ACC112 (cell line): ENCODE results near the gene LSM7.
"Not testable (repeated sequence)": the region's sequence is repeated elsewhere in the genome, so short reads cannot be mapped to it uniquely, and the experiment has no call there.

Experiments used
- H2AFZ ChIP-seq: fragments of 200-600 bp; sonication (generic); one replicate; pipeline ENCODE4 v1.6.0; 2017; ENCODE audit warnings: antibody characterized with exemption, low read length; ENCODE audit not compliant: unreplicated experiment
- H3K27ac ChIP-seq: fragments of 200-600 bp; sonication (generic); 2 replicates; pipeline ENCODE4 v1.5.1; 2014; ENCODE audit warnings: low read depth, mild to moderate bottlenecking, antibody characterized with exemption, low read length, moderate library complexity
- H3K27me3 ChIP-seq: fragments of 200-600 bp; sonication (generic); 2 replicates; pipeline ENCODE4 v1.6.1; 2014; ENCODE audit warnings: mild to moderate bottlenecking, antibody characterized with exemption, low read length, moderate library complexity, mixed read lengths; ENCODE audit not compliant: insufficient read depth
- H3K36me3 ChIP-seq: fragments of 200-600 bp; sonication (generic); 2 replicates; pipeline ENCODE4 v1.6.1; 2016; ENCODE audit warnings: mild to moderate bottlenecking, antibody characterized with exemption, low read length, moderate library complexity, mixed read lengths; ENCODE audit not compliant: insufficient read depth
- H3K4me1 ChIP-seq: fragments of 200-600 bp; sonication (generic); one replicate; pipeline ENCODE4 v1.6.1; 2016; ENCODE audit warnings: low read length, mixed read lengths; ENCODE audit not compliant: insufficient read depth, unreplicated experiment, control insufficient read depth
- H3K4me3 ChIP-seq: fragments of 200-600 bp; sonication (generic); 2 replicates; pipeline ENCODE4 v1.5.1; 2014; ENCODE audit warnings: mild to moderate bottlenecking, low read depth, low read length
- H3K79me2 ChIP-seq: fragments of 200-600 bp; sonication (generic); one replicate; pipeline ENCODE4 v1.6.0; 2016; ENCODE audit warnings: low read length; ENCODE audit not compliant: control insufficient read depth, unreplicated experiment, insufficient read depth

The LSM7 gene

GRCh38 chr19:2282062-2282861 is 46.1 kb downstream of the LSM7 start, which contains the start of gene PEAK3:
Gene PEAK3, minus strand, starts transcription at chr19:2282175. Its CDS starts 1,244 bp downstream, at chr19:2280931.
- Histone ChIP-seq H3K36me3 (no peaks in the 10 kb centered on the region), H3K79me2 (no peaks in the 10 kb centered on the region), H3K27ac (no peak within 1 kb of the TSS), H3K4me3 (peak within 1 kb of the TSS; percentile 29; the same call in 1 of the 2 replicates), H2AFZ (no peak within 1 kb of the TSS), H3K27me3 (no peaks in the 10 kb centered on the region), H3K4me1 (peaks cover 4% of the 10 kb centered on the region)

DNA sequence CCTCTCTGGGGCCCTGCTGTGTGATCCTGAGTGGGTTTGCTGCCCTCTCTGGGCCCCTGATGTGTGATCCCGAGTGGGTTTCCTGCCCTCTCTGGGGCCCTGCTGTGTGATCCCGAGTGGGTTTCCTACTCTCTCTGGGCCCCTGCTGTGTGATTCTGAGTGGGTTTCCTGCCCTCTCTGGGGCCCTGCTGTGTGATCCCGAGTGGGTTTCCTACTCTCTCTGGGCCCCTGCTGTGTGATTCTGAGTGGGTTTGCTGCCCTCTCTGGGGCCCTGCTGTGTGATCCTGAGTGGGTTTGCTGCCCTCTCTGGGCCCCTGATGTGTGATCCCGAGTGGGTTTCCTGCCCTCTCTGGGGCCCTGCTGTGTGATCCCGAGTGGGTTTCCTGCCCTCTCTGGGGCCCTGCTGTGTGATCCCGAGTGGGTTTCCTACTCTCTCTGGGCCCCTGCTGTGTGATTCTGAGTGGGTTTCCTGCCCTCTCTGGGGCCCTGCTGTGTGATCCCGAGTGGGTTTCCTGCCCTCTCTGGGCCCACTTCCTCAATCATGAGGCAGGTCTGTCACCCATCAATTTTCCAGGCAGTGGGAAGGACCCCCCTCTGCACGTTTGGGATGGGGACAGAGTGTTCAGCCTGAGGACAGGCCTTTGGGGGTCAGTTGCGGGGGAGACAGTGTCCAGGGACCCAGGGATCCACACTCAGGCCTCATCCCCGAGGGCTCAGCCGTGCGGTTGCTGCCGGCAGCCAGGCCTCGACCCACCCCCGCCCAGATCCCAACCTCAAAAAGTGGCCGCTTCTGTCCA is 46.9 kb downstream of the LSM7 start:
- not testable (repeated sequence) for H2AFZ ChIP-seq, H3K27ac ChIP-seq, H3K27me3 ChIP-seq, H3K4me1 ChIP-seq, H3K36me3 ChIP-seq, H3K79me2 ChIP-seq
- H3K4me3 ChIP-seq: peak overlapping the region; percentile 29; the same call in 1 of the 2 replicates

DNA sequence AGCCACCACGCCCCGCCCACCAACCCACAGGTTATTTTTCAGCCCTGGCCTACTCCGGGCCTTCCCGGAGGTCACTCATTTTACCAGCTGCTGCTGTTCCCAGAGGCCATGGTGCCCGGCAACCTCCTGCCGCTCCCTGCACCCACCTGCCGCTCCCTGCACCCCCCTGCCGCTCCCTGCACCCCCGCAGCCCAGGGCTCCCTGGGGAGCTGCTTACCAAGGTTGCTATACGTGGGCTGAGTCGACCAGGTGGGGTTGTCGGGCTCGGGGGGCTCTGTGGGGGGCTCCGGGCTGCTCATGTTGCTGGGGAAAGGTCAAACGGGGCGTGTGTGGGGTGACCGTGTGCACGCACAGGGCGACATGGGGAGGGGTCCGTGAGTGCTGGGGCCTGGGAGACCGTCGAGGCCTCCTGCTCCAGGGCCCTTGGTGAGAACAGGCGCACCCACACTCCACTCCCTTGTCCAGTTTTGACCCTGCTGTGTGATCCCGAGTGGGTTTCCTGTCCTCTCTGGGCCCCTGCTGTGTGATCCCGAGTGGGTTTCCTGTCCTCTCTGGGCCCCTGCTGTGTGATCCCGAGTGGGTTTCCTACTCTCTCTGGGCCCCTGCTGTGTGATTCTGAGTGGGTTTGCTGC is 47.6 kb downstream of the LSM7 start:
- Histone ChIP-seq H3K4me1 (peaks cover 4% of the 10 kb centered on the region), H3K4me3 (no peak overlapping the region), H3K79me2 (peaks cover 2% of the 10 kb centered on the region), H2AFZ (no peak overlapping the region), H3K27me3 (no peaks in the 10 kb centered on the region), H3K36me3 (no peaks in the 10 kb centered on the region), H3K27ac (no peak overlapping the region)

DNA sequence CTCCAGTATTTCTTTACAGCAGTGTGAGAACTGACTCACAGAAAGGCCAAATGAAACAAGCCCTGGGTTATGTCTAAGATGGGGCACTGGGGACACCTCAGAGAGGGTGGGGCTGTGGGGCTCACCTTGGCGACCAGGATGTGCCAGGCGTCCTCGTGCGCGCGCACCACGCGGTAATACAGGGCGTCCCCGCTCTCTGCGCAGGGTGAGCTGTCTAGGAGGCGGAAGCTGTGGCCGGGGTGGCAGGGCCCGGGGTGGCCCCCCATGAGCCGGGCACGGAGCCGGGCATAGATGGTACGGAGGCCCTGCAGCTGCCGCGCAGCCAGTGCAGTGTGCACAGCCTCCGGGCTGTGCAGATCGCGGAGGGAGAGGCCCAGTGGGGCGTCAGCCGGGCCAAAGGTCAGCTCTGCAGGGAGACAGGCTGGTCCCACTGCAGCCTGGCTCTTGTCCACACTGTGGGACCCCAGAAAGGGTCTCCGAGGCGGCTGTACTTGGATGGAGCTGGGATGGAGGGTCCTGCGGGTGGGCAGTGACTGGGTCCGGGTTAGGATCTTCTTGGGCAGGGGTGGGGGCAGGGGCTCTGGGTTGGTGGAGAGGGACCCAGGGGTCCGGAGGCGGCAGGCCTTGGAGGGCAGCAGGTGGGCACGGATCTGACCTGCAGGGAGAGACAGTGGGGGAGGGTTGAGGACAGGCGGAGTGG is 49.8 kb downstream of the LSM7 start:
- no peak overlapping the region for H3K27ac ChIP-seq
- no peaks in the 10 kb centered on the region for H3K36me3 ChIP-seq
- H3K4me3 ChIP-seq: no peak overlapping the region
- no peak overlapping the region for H2AFZ ChIP-seq
- no peaks in the 10 kb centered on the region for H3K27me3 ChIP-seq
- H3K4me1 ChIP-seq: peaks cover 4% of the 10 kb centered on the region
- peaks cover 14% of the 10 kb centered on the region for H3K79me2 ChIP-seq

GRCh38 chr19:2277138-2277537 is 51.2 kb downstream of the LSM7 start:
- Histone ChIP-seq H3K27ac (no peak overlapping the region), H3K4me1 (peaks cover 12% of the 10 kb centered on the region), H3K79me2 (peaks cover 28% of the 10 kb centered on the region), H2AFZ (no peak overlapping the region), H3K27me3 (no peaks in the 10 kb centered on the region), H3K4me3 (no peak overlapping the region), H3K36me3 (peaks cover 4% of the 10 kb centered on the region; the same call in 1 of the 2 replicates)

DNA sequence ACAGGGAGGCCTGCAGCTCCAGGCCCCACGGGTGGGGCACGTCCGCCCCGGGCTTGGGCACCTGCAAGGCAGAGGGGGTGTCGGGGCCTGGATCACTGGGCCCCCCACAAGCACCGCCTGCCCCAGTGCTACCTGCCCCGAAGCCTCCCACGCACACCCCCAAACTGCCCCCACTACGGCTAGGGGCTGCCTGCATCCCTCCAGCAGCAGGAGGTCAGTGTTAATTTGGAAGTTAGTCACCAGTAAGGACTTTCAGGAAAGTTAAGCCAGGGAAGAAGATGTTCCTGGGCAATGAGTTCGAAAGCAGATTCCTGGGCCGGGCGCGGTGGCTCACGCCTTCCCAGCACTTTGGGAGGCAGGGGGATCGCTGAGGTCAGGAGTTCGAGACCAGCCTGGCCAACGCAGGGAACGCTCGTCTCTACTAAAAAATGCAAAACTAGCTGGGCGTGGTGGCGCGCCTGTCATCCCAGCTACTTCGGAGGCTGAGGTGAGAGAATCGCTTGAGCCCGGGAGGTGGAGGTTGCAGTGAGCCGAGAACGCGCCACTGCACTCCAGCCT is 51.9 kb downstream of the LSM7 start:
- Histone ChIP-seq H3K27ac (no peak overlapping the region), H3K4me3 (no peak overlapping the region), H3K79me2 (peaks cover 34% of the 10 kb centered on the region), H3K27me3 (no peaks in the 10 kb centered on the region), H3K4me1 (peaks cover 9% of the 10 kb centered on the region), H3K36me3 (peaks cover 4% of the 10 kb centered on the region; the same call in 1 of the 2 replicates), H2AFZ (no peak overlapping the region)

- H2AFZ ChIP-seq: no peak overlapping the region
- no peaks in the 10 kb centered on the region for H3K27me3 ChIP-seq
- H3K79me2 ChIP-seq: peaks cover 41% of the 10 kb centered on the region
- no peak overlapping the region for H3K27ac ChIP-seq
- peaks cover 4% of the 10 kb centered on the region; the same call in 1 of the 2 replicates for H3K36me3 ChIP-seq
- peaks cover 9% of the 10 kb centered on the region for H3K4me1 ChIP-seq
- no peak overlapping the region for H3K4me3 ChIP-seq
Observed at GRCh38 chr19:2275588-2276428, 52.6 kb downstream of the LSM7 start.

- H2AFZ ChIP-seq: no peak overlapping the region
- H3K27me3 ChIP-seq: no peaks in the 10 kb centered on the region
- peaks cover 47% of the 10 kb centered on the region for H3K79me2 ChIP-seq
- H3K4me1 ChIP-seq: peaks cover 9% of the 10 kb centered on the region
- H3K4me3 ChIP-seq: no peak overlapping the region
- H3K27ac ChIP-seq: no peak overlapping the region
- peaks cover 4% of the 10 kb centered on the region; the same call in 1 of the 2 replicates for H3K36me3 ChIP-seq
Observed at GRCh38 chr19:2274931-2275535, 53.4 kb downstream of the LSM7 start.

GRCh38 chr19:2274185-2274711 is 54.1 kb downstream of the LSM7 start:
- Histone ChIP-seq H3K36me3 (peaks cover 4% of the 10 kb centered on the region; the same call in 1 of the 2 replicates), H3K27me3 (no peaks in the 10 kb centered on the region), H3K27ac (no peak overlapping the region), H2AFZ (no peak overlapping the region), H3K79me2 (peaks cover 54% of the 10 kb centered on the region), H3K4me1 (peaks cover 9% of the 10 kb centered on the region), H3K4me3 (no peak overlapping the region)
